Lung (tissue), 12 donors: Measurements from ENCODE around the gene ASAP2. TPM values are rescaled to one million over a fixed set of nuclear protein-coding genes. Genes with fewer than 3 reads are reported as not detected.

Experiments used
- ATAC-seq: fragments of 200-7000 bp; cut with Tn5 transposase; one replicate; pipeline ENCODE4 v1.9.1; 2020; ENCODE audit warnings: moderate number of reproducible peaks; ENCODE audit not compliant: insufficient read depth, low FRiP score
- DNase-seq, 3 donors: peaks; one replicate each; pipeline ENCODE4 v3.0.0-alpha.2; 2013 to 2017
- H3K27ac ChIP-seq, 2 donors: one replicate each; pipeline ENCODE4 v1.5.1; 2013; ENCODE audit warnings: mild to moderate bottlenecking in 2 of 2, moderate library complexity in 2 of 2, control low read depth in 1 of 2, inconsistent platforms in 1 of 2, low read depth in 1 of 2, low read length in 1 of 2
- H3K27me3 ChIP-seq, 3 donors: one replicate each; pipeline ENCODE4 v1.5.1; 2013; ENCODE audit warnings: low read length in 2 of 3; ENCODE audit not compliant: control insufficient read depth in 3 of 3, insufficient read depth in 3 of 3
- H3K36me3 ChIP-seq, 4 donors: one replicate each; pipeline ENCODE4 v1.5.1; 2013; ENCODE audit warnings: low read length in 4 of 4, mild to moderate bottlenecking in 1 of 4, moderate library complexity in 1 of 4; ENCODE audit not compliant: control insufficient read depth in 4 of 4, insufficient read depth in 4 of 4
- H3K4me1 ChIP-seq, 5 donors: one replicate each; pipeline ENCODE4 v1.5.1; 2013; ENCODE audit warnings: low read length in 5 of 5, mild to moderate bottlenecking in 2 of 5, moderate library complexity in 1 of 5; ENCODE audit not compliant: control insufficient read depth in 5 of 5, insufficient read depth in 5 of 5
- H3K4me3 ChIP-seq: one replicate; pipeline ENCODE4 v1.5.1; 2013; ENCODE audit warnings: mild to moderate bottlenecking, control low read depth, moderate library complexity
- H3K9ac ChIP-seq, 2 donors: one replicate each; pipeline ENCODE4 v1.5.1; 2013; ENCODE audit warnings: low read length in 2 of 2, control low read depth in 1 of 2; ENCODE audit not compliant: insufficient read depth in 1 of 2
- H3K9me3 ChIP-seq, 4 donors: one replicate each; pipeline ENCODE4 v1.5.1; 2013; ENCODE audit warnings: low read length in 3 of 4, mild to moderate bottlenecking in 1 of 4, moderate library complexity in 1 of 4; ENCODE audit not compliant: control insufficient read depth in 4 of 4, insufficient read depth in 3 of 4
- CTCF ChIP-seq: IDR thresholded peaks from 2 replicates; pipeline ENCODE4 v1.5.1; 2012; ENCODE audit warnings: mild to moderate bottlenecking; ENCODE audit errors: control extremely low read depth, extremely low read depth
- WGBS, 2 donors: extraction: QIAGEN DNeasy Blood & Tissue Kit; methylation state at CpG; one replicate each; pipeline ENCODE4 v1.1.7; 2013; 5-methylcytosine and 5-hydroxymethylcytosine counted together
- polyA plus RNA-seq, 2 donors: library from polyadenylated mRNA; stranded (reverse); fragments of 200-250 nt; gene quantifications; one replicate each; pipeline ENCODE4 v1.2.1, GENCODE V29; 2013
- total RNA-seq, 2 donors: library from RNA; depleted of rRNA in 1 of 2; stranded (reverse); fragments of >200 nt in 1 of 2; gene quantifications; one replicate each; pipeline ENCODE4 v1.2.1, GENCODE V29; 2014 to 2021
- donor health status: control.
- donor health status: control.
- donor health status: Bipolar disorder and iron deficiency.
- donor health status: healthy.
- donor health status: DM: yes; HTN: yes; CAD: no.

The ASAP2 gene
- total and polyA plus RNA-seq, 4 donors, result 7.4 to 30.9 (median 17.0) TPM

GRCh38 chr2:9251154-9252001 lies 44.8 kb downstream of the ASAP2 start:
- Histone ChIP-seq H3K9ac (no peak overlapping the region), H3K36me3 (no peaks in the 10 kb centered on the region), H3K4me3 (no peak overlapping the region), H3K9me3 (no peaks in the 10 kb centered on the region), H3K27ac (peak overlapping the region in 1 of 2 donors; percentile 64), H3K4me1 (peaks cover 8 to 34% (median 15%) of the 10 kb centered on the region in 5 donors), H3K27me3 (no peaks in the 10 kb centered on the region)
- no peak for TF ChIP-seq CTCF
- DNase-seq (peak in 2 of 3 donors; percentile 44 to 49), ATAC-seq (peak; percentile 44)
- 53 to 63% methylated on average over 16 of the region's 16 CpGs for WGBS, 2 donors

GRCh38 chr2:9252002-9252357 lies 45.4 kb downstream of the ASAP2 start:
- ATAC-seq, result no peak
- H3K4me1 ChIP-seq, result peaks cover 14 to 38% (median 18%) of the 10 kb centered on the region in 5 donors

GRCh38 chr2:9255416-9255815 lies 48.8 kb downstream of the ASAP2 start:
- H3K4me3 ChIP-seq, result no peak overlapping the region
- H3K27me3 ChIP-seq, result no peaks in the 10 kb centered on the region
- H3K9ac ChIP-seq, result no peak overlapping the region
- H3K27ac ChIP-seq, result no peak overlapping the region
- H3K9me3 ChIP-seq, result no peaks in the 10 kb centered on the region
- H3K4me1 ChIP-seq, result peaks cover 8 to 58% (median 24%) of the 10 kb centered on the region in 5 donors
- DNase-seq (no peak), ATAC-seq (no peak)
- 89 to 93% methylated on average over 4 of the region's 4 CpGs for WGBS, 2 donors
- H3K36me3 ChIP-seq, result no peaks in the 10 kb centered on the region
- no peak for TF ChIP-seq CTCF

More at GRCh38 chr2:9252002-9252357, 45.4 kb downstream of the ASAP2 start:
- Histone ChIP-seq H3K9ac (no peak overlapping the region), H3K4me3 (no peak overlapping the region), H3K27me3 (no peaks in the 10 kb centered on the region), H3K9me3 (no peaks in the 10 kb centered on the region), H3K27ac (peak overlapping the region in 1 of 2 donors; percentile 64), H3K36me3 (no peaks in the 10 kb centered on the region)
- no peak for DNase-seq
- TF ChIP-seq CTCF, result no peak
- WGBS, 2 donors, result 67 to 84% methylated on average over 5 of the region's 5 CpGs
